Measurements from ENCODE around the gene PARL.
"Not testable (repeated sequence)": the region's sequence is repeated elsewhere in the genome, so short reads cannot be mapped to it uniquely, and the experiment has no call there.

The PARL gene

DNA sequence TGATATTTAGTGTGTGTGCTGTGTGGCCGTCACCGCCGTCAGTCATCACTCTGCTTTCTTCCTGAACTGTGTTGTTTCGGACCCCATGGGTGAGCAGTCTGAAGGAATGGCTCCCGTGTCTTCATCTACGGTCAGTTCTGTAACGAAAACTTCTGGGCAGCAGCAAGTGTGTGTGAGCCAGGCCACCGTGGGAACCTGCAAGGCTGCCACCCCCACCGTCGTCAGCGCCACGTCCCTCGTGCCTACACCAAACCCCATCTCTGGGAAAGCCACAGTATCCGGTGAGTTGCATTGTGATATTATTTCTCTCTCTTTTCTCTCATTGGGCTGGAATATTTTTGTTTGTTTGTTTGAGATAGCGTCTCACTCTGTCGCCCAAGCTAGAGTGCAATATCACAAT is 94.0 kb downstream of the PARL start:
- DNase-seq (ENCODE audit: insufficient read length, low spot score) (no peak), FAIRE-seq (no peak)
- TF ChIP-seq POU2F2 (IDR thresholded peaks at IDR 0.05; ENCODE audit: low read depth, low read length) (no peak), PAX5 (IDR thresholded peaks at IDR 0.05; ENCODE audit: insufficient read depth, low read length, severe bottlenecking) (no peak), POLR2A (IDR thresholded peaks at IDR 0.05; ENCODE audit: low read depth, low read length) (no peak), POLR2AphosphoS5 (IDR thresholded peaks at IDR 0.05; ENCODE audit: low read depth, low read length) (no peak)

DNA sequence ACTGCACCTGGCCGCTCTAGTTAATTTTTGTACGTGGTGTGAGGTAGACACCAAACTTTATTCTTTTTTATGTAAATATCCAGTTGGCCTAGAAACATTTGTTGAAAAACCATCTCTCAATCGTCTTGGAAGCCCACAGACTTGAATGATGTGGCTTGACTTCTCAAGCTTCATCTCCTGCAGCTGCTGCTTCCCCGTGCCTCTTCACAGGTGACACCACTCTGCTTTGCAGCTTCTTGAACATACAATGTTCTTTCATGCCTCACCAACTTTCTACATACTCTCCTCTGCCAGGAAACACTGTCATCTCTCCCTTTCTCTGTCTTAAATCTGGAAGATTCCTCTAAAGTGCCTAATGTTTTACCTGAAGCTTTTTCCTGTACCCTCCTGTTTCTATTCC is 94.9 kb downstream of the PARL start:
- TF ChIP-seq SPI1 (IDR thresholded peaks at IDR 0.05; ENCODE audit: low read depth, low read length), result no peak
- TF ChIP-seq POU2F2 (IDR thresholded peaks at IDR 0.05; ENCODE audit: low read depth, low read length), result no peak
- TF ChIP-seq PAX5 (IDR thresholded peaks at IDR 0.05; ENCODE audit: insufficient read depth, low read length, severe bottlenecking), result no peak
- no peak for TF ChIP-seq POLR2A (IDR thresholded peaks at IDR 0.05; ENCODE audit: low read depth, low read length)
- no peak for TF ChIP-seq TAF1 (IDR thresholded peaks at IDR 0.05; ENCODE audit: low read depth, low read length)
- TF ChIP-seq POLR2AphosphoS5 (IDR thresholded peaks at IDR 0.05; ENCODE audit: low read depth, low read length), result no peak
- no peak for DNase-seq (ENCODE audit: insufficient read length, low spot score)
- FAIRE-seq, result no peak

DNA sequence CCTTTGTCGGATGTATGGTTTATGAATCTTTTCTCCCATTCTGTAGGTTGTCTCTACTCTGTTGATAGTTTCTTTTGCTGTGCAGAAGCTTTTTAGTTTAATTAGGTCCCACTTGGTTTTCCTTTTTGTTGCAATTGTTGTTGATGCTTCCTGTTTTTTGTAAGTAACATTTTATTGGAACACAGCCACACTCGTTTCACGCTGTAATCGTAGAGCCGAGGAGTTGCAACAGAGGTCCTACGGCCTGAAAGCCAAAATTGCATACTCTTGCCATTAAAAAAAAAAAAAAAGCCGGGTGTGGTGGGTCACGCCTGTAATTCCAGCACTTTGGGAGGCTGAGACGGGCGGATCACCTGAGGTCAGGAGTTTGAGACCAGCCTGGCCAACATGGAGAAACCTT is 100.2 kb downstream of the PARL start:
- DNase-seq (ENCODE audit: insufficient read length, low spot score); FAIRE-seq: not testable (repeated sequence)

DNA sequence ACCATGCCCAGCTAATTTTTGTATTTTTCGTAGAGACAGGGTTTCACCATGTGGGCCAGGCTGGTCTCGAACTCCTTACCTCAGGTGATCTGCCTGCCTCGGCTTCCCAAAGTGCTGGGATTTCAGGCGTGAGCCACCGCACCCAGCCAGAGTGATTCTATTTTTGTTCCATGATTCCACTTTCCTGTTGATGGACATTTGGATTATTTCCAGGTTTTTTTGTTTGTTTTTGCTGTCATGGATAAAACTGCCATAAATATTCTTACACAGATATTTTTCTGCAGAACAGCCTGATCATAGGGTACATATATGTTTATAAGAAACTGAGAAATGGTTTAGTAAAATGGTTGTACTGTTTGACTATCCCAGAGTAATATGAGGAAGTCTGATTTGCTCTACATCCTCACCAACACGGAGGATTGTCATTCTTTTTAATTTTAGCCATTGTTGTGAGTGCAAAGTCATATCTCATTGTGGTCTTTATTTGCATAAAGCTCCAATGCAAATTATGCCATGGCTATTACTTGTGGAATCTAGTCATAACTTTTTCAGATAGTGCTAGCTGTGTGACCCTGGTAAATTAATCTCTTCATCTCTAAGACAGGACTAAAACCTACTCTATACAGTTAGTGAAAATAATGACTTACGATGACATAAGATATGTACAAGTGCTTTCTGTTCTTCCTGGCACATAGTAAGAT is 102.0 kb downstream of the PARL start:
- FAIRE-seq (no peak), DNase-seq (ENCODE audit: insufficient read length, low spot score) (no peak)
- TF ChIP-seq SPI1 (IDR thresholded peaks at IDR 0.05; ENCODE audit: low read depth, low read length) (peak; percentile 60), PAX5 (IDR thresholded peaks at IDR 0.05; ENCODE audit: insufficient read depth, low read length, severe bottlenecking) (no peak)

DNA sequence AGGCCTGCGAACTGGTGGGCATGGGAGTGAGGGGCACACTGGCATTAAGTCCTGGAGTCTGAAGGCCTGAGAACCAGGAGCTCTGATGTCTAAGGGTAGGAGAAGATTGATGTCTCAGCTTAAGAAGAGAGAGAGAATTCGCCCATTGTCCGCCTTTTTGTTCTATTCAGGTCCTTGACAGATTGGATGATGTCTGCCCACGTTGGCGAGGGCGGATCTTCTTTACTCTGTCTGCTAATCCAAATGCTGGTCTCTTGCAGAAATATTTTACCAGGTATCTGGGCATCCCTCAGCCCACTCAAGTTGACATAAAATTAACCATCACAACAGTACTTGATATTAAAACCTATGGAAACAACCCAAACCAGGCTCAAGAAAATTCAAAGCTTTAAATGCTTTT is 103.4 kb downstream of the PARL start:
- DNase-seq (ENCODE audit: insufficient read length, low spot score), result no peak
- FAIRE-seq, result no peak
- TF ChIP-seq PAX5 (IDR thresholded peaks at IDR 0.05; ENCODE audit: insufficient read depth, low read length, severe bottlenecking) (no peak), TAF1 (IDR thresholded peaks at IDR 0.05; ENCODE audit: low read depth, low read length) (no peak), POLR2A (IDR thresholded peaks at IDR 0.05; ENCODE audit: low read depth, low read length) (no peak), POU2F2 (IDR thresholded peaks at IDR 0.05; ENCODE audit: low read depth, low read length) (no peak), POLR2AphosphoS5 (IDR thresholded peaks at IDR 0.05; ENCODE audit: low read depth, low read length) (no peak), SPI1 (IDR thresholded peaks at IDR 0.05; ENCODE audit: low read depth, low read length) (no peak)

DNA sequence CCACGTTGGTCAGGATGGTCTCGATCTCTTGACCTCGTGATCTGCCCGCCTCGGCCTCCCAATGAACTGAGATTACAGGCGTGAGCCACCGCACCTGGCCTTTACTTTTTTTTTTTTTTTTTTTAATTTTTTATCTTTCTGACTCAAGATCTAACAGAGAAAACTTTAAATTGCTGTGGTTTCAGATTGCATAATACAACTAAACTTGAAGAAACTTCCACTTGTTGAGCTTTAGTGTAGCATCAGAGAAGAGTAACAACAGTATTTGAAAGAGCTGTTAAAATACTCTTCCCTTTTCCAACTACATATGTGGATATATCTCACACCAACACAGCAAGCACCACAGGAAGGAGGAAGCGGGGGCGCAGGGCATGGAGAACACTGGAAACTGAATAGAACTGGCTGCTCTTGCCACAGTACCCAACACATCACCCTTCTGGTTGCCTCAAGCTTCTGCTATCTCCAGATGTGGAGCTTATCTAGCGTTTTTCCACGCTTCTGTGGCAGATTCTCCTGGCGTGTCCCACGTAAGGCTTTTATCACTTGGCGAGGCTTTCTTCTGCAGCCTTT is 104.7 kb downstream of the PARL start:
- TF ChIP-seq PAX5 (IDR thresholded peaks at IDR 0.05; ENCODE audit: insufficient read depth, low read length, severe bottlenecking) (no peak), SPI1 (IDR thresholded peaks at IDR 0.05; ENCODE audit: low read depth, low read length) (no peak)
- DNase-seq (ENCODE audit: insufficient read length, low spot score) (no peak), FAIRE-seq (no peak)
